Cerebellar cortex (tissue), 1 donor: Measurements from ENCODE around the gene ALKBH5.

Experiments
- DNase-seq: peaks from one replicate; pipeline ENCODE4 v3.0.0-alpha.2; 2015; ENCODE audit warnings: low spot score

Gene ALKBH5

DNA sequence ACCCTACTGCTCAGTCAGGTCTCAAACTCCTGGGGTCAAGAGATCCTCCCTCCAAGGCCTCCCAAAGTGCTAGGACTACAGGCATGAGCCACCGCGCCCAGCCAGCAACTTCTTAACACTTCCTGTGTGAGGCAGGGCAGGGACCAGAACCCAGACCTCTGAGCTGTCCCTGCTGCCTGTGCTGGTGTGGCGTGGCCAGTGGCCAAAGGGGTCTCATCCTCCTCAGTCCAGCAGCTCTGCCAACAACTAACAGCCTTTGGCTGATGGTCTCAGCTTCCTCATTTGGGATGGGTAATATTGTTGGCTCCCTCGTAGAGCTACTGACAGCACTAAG lies 40.4 kb downstream of the ALKBH5 start:
- DNase-seq: no peak

DNA sequence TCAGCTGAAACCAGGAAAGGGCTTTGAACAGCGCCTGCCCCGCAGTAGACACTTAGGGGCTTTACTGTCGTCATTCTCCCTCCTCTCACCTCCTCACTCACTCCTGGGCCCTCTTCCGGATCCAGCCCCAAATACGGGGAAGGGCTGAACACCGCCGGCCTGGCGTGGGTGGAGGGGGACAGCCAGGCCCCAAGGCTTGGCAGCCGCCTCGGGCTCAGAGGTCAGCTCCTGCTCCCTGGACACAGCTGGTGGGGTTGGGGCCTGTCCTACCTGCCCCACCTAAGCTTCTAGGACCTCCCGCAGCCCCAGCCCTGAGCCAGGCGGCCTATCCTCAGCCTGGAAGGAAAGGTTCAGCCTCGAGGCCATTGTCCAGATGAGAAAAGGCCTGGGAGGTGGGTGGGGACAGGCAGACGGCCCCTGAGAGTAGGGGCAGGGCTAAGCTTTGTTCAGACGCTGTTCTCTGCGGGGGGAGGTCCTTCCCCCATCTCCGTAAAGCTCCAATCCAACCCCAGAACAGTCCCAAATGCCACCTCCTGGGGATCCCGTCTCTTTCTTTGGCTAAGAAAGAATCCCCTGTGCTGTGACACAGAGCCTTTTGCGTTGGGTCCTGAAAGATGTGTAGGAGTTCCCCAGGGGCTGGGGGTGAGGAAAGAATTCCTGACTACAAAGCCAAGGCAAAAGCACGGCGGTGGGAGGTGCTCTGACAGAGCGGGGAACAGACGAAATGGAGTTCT lies 40.9 kb downstream of the ALKBH5 start:
- peak; percentile 66 for DNase-seq

DNA sequence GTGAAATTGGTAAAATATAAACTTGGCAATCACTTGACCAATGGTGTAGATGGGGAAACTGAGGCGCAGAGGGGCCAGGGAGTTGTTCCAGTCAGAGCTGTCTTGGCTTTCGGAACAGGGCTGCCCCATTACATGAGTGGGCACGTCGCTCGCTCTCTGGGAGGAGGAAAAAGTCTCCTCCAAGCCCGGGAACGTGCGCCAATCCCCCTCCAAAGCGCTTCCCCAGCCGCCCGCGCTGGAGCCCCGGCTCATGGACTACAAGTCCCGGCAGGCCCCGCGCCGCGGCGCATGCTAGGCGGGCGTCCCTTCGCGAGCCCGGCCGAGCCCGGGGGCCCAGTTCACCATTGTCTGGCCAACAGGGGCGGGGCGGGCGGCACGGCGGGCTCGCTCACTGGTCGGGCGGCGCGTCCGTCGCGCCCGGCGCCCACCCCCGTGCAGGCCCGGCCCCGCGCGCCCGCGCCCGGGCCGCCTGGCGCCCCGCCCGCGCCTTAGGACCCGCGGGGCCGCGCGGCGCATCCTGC lies 41.6 kb downstream of the ALKBH5 start, which contains the start of gene LLGL1:
TSS of gene LLGL1 (plus strand) at position 515 of the 521 bp plus-strand sequence. CDS start 48 bp downstream, outside the sequence.
- DNase-seq: peak; percentile 93

DNA sequence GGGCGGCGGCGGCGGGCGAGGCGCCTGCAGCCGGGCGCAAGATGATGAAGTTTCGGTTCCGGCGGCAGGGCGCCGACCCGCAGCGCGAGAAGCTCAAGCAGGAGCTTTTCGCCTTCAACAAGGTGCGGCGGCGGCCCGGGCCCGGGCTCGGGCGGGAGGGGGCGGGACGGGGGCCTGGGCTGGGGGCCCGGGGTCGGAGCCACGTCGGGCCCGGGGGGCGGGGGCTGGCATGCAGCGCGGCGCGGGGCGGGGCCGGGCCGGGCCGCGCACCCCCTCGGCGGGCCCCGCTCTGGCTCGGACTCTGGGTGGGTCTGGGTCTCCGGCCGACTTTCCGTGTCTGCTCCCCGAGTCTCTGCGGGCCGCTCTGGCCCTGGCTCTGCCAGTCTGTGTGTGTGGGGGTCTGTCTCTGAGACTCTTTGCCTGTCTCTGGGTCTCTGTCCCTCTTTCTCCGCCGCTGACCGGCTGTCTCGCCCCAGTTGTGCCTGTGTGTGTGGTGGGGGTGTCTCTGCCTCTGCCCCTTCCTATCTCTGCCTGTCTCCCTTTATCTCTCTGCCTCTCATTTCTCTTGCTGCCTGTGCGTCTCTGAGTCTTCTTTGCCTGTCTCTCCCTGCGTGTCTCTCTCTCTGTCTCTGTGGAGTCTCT lies 42.1 kb downstream of the ALKBH5 start:
- DNase-seq: no peak

DNA sequence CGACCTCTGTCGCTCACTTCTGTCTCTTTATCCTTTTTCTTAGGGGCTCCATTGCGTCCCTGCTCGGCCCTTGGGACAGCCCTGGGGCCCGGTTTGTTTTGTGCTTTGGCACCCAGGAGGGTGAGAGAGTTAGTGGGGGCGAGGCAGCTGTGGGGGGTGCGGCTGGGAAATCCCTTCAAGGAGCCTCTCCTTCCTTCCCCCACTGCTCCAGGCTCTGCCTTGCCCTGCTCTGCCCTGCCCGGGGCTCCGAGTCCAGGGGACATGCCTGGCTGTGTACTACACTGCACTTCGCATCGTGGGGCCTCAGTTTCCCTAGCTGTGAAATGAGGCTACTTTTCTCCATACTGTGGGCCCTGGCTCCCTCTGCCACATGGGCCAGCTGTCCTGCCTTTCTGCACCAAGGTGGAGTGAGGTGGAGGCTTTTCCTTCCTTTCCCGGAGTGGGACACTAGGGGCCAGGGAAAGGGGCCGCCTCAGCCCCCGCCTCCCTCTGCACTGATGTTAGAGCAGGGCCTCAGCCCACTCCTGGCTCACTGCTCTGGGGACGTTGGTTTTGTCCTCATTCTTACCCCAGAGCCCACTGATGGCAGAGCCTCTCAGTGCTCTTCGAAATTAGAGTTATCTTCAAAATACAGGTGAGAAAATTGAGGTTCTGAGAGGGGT lies 42.8 kb downstream of the ALKBH5 start:
- no peak for DNase-seq

DNA sequence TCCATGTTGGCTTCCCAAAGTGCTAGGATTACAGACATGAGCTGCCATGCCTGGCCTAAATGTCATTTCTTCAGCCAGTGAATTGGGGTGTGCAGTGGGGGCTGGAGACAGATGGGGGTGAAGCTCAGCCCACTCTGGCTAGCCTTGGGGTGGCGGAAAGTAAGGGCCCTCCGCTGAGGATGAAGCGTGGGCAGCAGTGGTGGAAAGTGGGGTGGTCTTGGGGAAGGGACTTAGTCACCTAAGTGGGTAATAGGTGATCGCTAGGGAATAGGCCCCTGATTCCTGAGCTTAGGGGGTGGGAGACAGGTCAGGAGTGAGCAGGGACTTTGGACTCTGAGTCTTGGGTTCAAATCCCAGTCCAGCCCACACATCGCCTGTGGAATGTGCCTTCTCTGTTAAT lies 44.0 kb downstream of the ALKBH5 start:
- DNase-seq: no peak

DNA sequence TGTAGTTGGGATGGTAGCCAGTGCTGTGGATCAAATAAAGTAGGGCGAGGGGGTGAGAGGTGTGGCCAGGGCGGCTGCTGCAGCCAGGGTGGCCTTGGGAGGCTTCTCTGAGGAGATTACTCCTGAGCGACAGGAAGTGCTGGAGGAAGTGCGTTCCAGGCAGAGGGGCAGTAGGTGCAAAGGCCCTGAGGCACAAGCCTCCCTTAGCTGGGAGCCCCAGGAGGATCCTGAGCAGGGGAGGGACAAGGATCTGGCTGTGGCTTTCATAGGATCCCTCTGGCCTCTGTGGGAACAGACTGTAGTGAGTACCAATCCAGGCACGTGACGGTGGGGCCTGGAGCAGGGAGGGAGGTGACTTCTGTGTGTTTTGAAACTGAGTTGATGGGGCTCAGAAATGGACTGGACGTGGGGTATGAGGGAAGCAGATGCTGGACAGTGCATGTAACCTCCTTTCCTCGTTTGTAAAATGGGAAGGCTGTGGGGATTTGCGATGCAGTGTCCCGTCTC lies 44.6 kb downstream of the ALKBH5 start:
- no peak for DNase-seq

DNA sequence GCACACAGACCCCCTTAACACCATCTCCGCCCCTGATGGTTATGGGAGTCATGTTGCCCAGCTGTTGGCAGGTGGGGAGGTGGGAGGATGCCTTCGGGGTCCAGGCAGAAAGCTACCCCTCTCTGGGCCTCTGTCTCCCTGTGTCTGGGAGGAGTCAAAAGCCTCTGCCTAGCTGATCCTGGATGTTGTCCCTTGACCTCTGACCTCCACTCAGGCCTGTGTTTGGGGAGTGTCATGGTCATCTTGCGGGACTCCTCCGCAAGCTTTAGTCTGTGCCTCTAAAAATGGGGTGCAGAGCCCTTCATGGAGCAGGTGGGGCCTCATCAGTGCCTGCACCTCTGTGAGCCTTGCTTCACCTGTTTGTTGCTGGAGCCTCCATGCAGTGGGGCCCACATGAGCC lies 45.6 kb downstream of the ALKBH5 start:
- no peak for DNase-seq

DNA sequence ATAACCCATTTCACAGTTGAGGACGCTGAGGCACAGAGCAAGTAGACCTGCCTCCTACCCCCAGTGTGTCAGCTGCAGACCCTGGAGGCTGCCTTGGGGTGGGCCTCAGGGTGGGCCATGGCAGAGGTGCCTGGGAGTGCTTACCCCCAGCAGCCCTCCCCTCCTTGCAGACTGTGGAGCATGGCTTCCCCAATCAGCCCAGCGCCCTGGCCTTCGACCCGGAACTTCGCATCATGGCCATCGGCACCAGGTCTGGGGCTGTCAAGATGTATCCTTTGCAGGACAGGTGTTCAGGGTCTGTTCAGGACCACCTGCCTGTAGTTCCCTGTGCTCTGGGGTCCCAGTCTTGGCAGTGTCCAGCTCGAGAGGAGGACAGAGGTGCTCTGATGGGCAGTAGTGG lies 46.1 kb downstream of the ALKBH5 start:
- DNase-seq: no peak

DNA sequence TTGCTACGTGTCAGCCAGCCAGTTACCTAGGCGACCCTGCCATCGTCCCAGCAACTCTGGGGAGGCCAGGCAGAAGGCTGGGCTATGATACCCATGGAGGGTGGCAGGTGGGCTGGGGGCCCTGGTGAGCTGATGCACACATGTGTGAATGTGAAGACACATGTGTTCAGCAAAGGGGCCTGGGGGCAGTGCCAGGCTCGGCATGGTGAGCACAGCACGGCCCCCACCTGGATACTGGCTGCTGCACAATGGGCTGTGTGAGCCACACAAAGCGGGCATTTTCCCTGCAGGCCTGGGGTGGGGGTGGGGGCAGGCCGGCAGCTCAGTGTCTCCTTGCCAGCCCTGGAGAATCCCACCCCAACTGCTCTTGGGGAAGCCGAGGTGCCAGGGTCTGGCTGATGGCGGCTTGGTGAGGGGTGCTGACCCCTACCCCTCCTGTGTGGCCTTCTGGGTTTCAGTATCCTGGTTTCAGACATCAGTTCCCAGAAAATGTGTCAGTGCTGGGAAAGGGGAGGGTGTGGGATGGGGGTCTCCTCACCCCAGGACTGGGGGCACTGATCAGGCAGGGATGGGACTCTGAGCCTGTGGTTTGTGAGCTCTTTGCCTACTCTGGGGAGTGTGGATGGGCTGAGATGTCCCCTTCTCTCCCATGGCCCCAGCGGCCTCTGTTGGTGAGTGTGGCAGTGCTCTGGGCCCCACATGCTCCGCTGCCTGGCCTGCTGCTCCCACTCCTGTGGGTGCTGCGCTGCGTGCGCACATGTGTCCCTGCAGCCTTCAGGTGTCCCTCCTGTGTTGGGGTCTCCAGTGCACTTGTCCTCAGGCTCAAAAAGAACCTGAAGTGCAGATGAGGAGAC lies 46.9 kb downstream of the ALKBH5 start:
- DNase-seq: no peak

DNA sequence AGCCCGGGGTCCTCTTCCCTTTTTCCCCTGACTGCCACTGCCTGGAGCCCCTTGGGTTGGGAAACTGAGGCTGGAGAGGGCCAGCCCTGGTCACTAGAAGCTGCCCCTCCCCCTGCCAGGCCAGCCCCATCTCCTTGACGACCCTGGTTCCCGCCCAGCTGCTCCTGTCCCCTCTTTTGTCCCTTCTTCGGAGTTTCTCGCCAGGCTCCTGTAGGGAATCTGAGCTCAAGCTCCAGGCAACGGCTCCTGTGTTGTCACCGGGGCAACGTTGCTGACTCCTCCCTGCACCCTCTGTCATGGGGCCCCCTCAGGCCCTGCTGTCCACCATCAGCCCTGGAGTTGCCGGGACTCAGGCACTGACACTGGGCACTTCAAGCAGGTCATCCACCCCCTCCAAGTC lies 47.5 kb downstream of the ALKBH5 start:
- DNase-seq: no peak

DNA sequence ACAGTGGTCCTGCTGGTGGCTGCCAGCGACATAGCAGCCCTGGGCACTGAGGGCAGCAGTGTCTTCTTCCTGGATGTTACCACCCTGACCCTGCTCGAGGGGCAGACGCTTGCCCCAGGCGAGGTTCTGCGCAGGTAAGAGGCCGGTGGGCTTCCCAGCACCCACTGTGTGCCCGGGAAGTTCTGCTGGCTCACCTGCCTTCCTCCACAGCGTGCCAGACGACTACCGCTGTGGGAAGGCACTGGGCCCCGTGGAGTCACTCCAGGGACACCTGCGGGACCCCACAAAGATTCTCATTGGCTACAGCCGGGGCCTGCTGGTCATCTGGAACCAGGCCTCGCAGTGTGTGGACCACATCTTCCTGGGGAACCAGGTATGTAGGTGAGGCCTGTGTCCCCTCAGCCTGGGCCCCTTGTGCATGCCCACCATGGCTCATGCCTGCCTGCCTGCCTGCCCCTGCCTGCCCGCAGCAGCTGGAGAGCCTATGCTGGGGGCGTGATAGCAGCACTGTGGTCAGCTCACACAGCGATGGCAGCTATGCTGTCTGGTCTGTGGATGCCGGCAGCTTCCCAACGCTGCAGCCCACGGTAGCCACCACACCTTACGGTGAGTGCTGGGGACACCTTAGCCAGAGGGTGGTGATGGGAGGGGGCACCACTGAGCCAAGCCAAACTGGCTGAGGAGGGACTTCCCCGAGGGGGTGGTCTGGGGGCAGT lies 50.3 kb downstream of the ALKBH5 start:
- no peak for DNase-seq

DNA sequence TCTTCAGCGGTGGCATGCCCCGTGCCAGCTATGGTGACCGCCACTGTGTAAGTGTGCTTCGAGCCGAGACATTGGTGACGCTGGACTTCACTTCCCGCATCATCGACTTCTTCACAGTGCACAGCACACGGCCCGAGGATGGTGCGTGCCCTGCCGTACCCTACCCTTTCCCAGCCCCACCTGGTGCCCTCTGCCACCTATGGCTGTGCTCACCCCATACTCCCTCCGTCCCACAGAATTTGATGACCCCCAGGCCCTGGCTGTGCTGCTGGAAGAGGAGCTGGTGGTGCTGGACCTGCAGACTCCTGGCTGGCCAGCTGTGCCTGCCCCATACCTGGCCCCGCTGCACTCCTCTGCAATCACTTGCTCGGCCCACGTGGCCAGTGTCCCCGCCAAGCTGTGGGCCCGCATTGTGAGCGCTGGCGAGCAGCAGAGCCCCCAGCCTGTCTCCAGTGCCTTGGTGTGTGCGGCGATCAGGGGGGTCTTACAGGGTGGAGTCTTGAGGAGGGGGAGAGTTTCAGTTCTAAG lies 51.3 kb downstream of the ALKBH5 start:
- DNase-seq: no peak

DNA sequence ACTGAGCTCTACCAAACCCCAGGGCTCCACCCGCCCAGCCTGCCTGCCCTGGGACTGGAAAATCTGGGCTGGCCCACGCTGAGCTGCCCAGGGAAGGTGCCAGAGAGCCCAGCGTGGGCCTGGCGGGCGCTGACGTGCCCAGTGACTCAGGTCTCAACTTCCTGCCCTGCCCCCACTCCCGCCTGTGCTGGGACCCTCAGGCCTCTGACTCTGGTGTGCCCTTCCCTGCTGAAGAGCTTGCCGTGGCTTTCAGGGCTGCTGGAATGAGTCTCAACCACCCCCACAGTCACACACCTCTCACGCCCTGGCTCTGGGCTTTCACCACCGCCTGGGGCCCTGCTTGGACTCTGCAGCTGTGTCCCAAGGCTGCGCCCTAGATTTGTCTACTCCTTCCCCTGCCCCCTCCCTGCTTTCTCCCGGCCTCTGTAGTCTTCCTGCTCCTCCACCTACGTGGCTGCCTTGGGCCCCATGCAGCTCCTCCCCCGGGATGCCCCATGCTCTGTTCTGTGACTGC lies 52.2 kb downstream of the ALKBH5 start:
- no peak for DNase-seq

DNA sequence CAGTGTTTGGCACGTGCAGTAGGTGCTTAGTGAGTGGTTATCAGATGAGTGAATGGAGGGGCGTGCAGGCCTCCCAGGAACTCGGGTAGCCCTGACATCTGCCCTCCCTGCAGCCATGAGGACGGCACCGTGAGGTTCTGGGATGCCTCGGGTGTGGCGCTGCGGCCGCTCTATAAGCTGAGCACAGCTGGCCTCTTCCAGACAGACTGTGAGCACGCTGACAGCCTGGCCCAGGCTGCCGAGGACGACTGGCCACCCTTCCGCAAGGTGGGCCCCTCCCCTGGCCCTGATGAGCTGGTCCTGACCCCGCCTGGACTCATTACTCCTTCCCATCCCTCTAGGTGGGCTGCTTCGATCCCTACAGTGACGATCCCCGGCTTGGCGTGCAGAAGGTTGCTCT lies 52.9 kb downstream of the ALKBH5 start:
- DNase-seq: no peak

DNA sequence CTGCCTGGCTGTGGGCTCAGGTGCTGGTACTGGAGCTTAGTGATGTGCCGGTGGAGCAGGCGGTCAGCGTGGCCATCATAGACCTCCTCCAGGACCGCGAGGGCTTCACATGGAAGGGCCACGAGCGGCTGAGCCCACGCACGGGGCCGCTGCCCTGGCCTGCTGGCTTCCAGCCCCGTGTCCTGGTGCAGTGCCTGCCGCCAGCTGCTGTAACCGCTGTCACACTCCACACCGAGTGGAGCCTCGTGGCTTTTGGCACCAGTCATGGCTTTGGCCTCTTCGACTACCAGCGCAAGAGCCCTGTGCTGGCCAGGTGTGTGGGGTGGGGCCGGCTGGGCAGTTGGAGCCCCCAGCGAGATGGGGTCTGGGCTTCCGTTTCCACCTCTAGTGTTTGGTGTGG lies 53.8 kb downstream of the ALKBH5 start:
- no peak for DNase-seq

DNA sequence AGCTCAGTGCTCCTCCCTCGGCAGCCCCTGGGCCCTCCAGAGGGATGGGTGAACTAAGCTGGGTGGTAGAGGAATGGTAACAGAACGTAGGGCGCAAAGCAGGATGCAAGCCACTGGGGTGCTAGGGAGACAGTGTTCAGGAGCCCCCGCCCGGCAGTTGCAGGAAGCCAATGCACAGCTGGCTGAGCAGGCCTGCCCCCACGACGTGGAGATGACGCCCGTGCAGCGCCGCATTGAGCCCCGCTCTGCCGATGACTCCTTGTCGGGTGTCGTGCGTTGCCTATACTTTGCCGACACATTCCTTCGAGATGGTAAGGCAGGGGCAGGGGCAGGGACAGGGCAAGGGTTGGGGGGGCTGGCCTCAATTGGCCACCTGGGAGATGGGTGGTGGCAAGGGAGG lies 54.7 kb downstream of the ALKBH5 start:
- no peak for DNase-seq

DNA sequence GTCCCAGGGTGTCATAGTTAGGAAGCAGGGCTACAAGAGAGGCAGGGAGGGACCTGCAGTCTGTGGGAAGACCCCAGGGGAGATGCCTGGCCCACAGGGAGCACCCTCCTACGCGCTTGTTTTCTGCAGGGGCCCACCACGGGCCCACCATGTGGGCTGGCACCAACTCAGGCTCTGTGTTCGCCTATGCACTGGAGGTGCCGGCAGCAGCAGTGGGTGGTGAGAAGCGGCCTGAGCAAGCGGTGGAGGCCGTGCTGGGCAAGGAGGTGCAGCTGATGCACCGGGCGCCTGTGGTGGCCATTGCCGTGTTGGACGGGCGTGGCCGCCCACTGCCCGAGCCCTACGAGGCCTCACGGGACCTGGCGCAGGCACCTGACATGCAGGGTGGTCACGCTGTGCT lies 56.8 kb downstream of the ALKBH5 start:
- no peak for DNase-seq

DNA sequence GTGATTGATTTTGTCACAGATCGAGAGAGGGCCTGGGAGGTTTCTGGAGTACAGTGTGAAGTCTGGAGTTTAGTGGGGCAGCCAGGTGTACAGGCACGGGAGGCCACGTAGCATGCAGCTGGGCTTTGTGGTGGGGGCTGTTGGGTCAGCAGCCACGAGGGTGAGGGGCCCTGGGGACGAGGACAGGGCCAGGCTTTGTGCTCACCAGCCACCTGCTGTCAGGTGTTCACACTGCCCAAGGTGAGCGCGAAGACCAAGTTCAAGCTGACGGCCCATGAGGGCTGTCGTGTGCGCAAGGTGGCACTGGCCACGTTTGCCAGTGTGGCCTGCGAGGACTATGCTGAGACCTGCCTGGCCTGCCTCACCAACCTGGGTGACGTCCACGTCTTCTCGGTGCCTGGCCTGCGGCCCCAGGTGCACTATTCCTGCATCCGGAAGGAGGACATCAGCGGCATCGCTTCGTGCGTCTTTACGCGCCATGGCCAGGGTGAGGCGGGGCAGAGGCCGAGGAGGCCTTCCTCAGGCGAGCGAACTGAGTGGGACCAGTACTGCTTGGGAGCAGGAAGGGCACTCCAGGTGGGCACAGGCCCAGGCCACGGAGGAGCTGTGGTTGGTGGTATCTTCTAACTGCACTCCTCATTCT lies 57.7 kb downstream of the ALKBH5 start:
- DNase-seq: no peak

DNA sequence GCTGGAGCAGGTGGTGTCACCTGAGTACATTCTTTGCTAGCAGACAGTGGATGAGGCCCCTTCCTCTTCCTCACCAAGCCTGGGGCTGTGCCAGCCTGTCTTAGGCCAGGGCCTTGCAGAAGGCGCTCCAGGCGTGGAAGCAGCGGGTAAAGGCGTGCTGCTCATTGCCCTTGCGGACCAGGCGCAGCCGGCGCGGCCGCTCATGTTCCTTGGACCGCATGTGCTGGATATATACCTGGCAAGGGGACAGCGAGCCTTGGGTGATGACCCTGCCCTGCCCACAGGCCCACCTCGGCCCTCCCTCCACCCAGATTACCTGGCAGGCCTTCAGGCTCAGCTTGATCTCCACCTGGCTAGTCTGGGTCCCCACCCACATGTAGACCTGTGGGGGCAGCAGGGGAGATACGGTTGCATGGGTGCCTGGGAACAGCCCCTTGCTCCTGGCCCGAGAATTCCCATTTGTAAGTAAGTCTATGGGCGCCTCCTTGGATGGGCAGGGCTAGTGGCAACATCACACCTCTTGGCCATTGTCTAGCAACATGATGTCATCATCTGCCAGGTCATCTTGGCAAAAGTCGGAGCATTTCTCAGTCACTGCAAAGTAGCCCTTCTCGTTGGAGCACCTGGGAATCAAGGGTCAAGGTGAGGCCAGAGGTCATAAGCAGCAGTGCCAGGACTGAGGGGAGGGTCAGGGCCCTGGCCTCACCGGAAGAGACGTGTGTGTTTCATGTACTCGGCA lies 61.6 kb downstream of the ALKBH5 start:
- no peak for DNase-seq
